GM23338 (cell line): Measurements from ENCODE around the gene ACBD4.

ENCODE experiments used
- CREB1 ChIP-seq: fragments of 250-450 bp; sonication (Bioruptor Pico); IDR thresholded peaks from 2 replicates; pipeline ENCODE4 v1.5.0; 2020; ENCODE audit warnings: low read depth, mild to moderate bottlenecking, moderate library complexity
- CTCF ChIP-seq, 2 experiments: fragments of 200-600 bp in 1 of 2; sonication (generic) in 1 of 2; conservative IDR thresholded peaks; 2 replicates each; pipeline versions ENCODE4 v1.5.1 to v1.6.1; 2016 to 2017; ENCODE audit warnings: antibody characterized with exemption in 2 of 2, low read depth in 2 of 2, mild to moderate bottlenecking in 2 of 2, moderate library complexity in 1 of 2
- ETS1 ChIP-seq: IDR thresholded peaks from 2 replicates; pipeline ENCODE4 v1.6.1; 2016; ENCODE audit warnings: antibody characterized with exemption
- EZH2 ChIP-seq: fragments of 200-600 bp; sonication (generic); IDR thresholded peaks from one replicate; pipeline ENCODE4 v1.8.0; 2017; ENCODE audit warnings: antibody characterized with exemption, mild to moderate bottlenecking, low read depth; ENCODE audit not compliant: unreplicated experiment
- EZH2phosphoT487 ChIP-seq: fragments of 200-600 bp; sonication (generic); IDR thresholded peaks from one replicate; pipeline ENCODE4 v1.8.1; 2018; ENCODE audit warnings: antibody characterized with exemption; ENCODE audit not compliant: unreplicated experiment
- JUNB ChIP-seq: IDR thresholded peaks from one replicate; pipeline ENCODE4 v1.6.1; 2016; ENCODE audit warnings: antibody characterized with exemption; ENCODE audit not compliant: unreplicated experiment
- POLR2AphosphoS5 ChIP-seq: IDR thresholded peaks from 2 replicates; pipeline ENCODE4 v1.6.1; 2016; ENCODE audit warnings: antibody characterized with exemption, low read depth
- REST ChIP-seq: IDR thresholded peaks from one replicate; pipeline ENCODE4 v1.6.1; 2018; ENCODE audit warnings: antibody characterized with exemption; ENCODE audit not compliant: unreplicated experiment
- STAT1 ChIP-seq: IDR thresholded peaks from one replicate; pipeline ENCODE4 v1.6.1; 2016; ENCODE audit warnings: antibody characterized with exemption; ENCODE audit not compliant: unreplicated experiment
- ZNF114 ChIP-seq: fragments of 250-450 bp; sonication (Bioruptor Pico); IDR thresholded peaks from 2 replicates; pipeline ENCODE4 v1.5.0; 2020; ENCODE audit warnings: mild to moderate bottlenecking, moderate library complexity
- ZNF331 ChIP-seq: fragments of 250-450 bp; sonication (Bioruptor Pico); IDR thresholded peaks from 2 replicates; pipeline ENCODE4 v1.5.0; 2020; ENCODE audit warnings: low read depth, mild to moderate bottlenecking, moderate library complexity
- ZNF462 ChIP-seq: fragments of 250-450 bp; sonication (Bioruptor Pico); IDR thresholded peaks from 2 replicates; pipeline ENCODE4 v1.5.0; 2020; ENCODE audit warnings: mild to moderate bottlenecking, moderate library complexity

- peak; percentile 51; the same call in 1 of the 2 replicates for TF ChIP-seq POLR2AphosphoS5
- TF ChIP-seq CTCF (conservative IDR thresholded peaks at IDR 0.05; ENCODE audit: low read depth in 2 of 2), result peak; percentile 31 to 56; a peak in 3 of 4 replicates
- no peak for TF ChIP-seq REST
- no peak for TF ChIP-seq EZH2phosphoT487
- TF ChIP-seq EZH2, result no peak
- TF ChIP-seq ZNF114 (CRISPR knock-in tag), result no peak
- no peak for TF ChIP-seq CREB1
- no peak for TF ChIP-seq ZNF462
- no peak for TF ChIP-seq STAT1
- no peak for TF ChIP-seq ZNF331 (CRISPR knock-in tag)
- TF ChIP-seq ETS1, result no peak
- TF ChIP-seq JUNB, result no peak
Observed at GRCh38 chr17:45160447-45161287, 25.2 kb downstream of the ACBD4 start.
